Activated CD4-positive, alpha-beta memory T cell treated with anti-CD3 and anti-CD28 coated beads for 36 hours (primary cell): ENCODE results near the gene NOD2. TPM values are rescaled to one million over a fixed set of nuclear protein-coding genes. Genes with fewer than 3 reads are reported as not detected.

Experiments
- CTCF ChIA-PET: fragments of 350-600 bp; sonication (Branson Sonifier 250); formaldehyde crosslinking; loops from one replicate; lab custom pipeline; 2021; ENCODE audit warnings: antibody characterized with exemption, inconsistent platforms; lab: Charles Lee
- POLR2A ChIA-PET: fragments of 350-600 bp; sonication (Branson Sonifier 250); formaldehyde crosslinking; loops from one replicate; lab custom pipeline; 2021; ENCODE audit warnings: antibody characterized with exemption; lab: Charles Lee
- DNase-seq: peaks from one replicate; pipeline ENCODE4 v3.0.0-alpha.2; 2020
- H3K27ac Mint-ChIP-seq: one replicate; pipeline ENCODE4 v1.8.0; 2021; ENCODE audit warnings: mixed read lengths
- H3K27me3 Mint-ChIP-seq: one replicate; pipeline ENCODE4 v1.8.0; 2021; ENCODE audit warnings: mixed read lengths
- H3K36me3 Mint-ChIP-seq: one replicate; pipeline ENCODE4 v1.8.0; 2021; ENCODE audit warnings: mixed read lengths
- H3K4me1 Mint-ChIP-seq: one replicate; pipeline ENCODE4 v1.8.0; 2021; ENCODE audit warnings: low read depth, mixed read lengths
- H3K4me3 Mint-ChIP-seq: one replicate; pipeline ENCODE4 v1.8.0; 2021; ENCODE audit warnings: mild to moderate bottlenecking, mixed read lengths
- H3K9me3 Mint-ChIP-seq: one replicate; pipeline ENCODE4 v1.8.0; 2021; ENCODE audit warnings: mixed read lengths
- intact Hi-C: fragments of 100-400 bp; cut with micrococcal nuclease; formaldehyde crosslinking; loops from one replicate; pipeline ENCODE4 v1.15.1; 2023
- total RNA-seq, 2 experiments: library from RNA; stranded (reverse); gene quantifications; one replicate each; pipeline ENCODE4 v1.2.3, GENCODE V29; 2021

NOD2 gene
- total RNA-seq, result 10 to 100 TPM; 17.9 to 18.7 TPM

GRCh38 chr16:50692999-50693781 lies at the start of gene NOD2:
NOD2 (plus strand) TSS chr16:50693606; CDS start chr16:50699496, 5,890 bp downstream.
- DNase-seq, result peak; percentile 51
- peak within 1 kb of the TSS; percentile 81 for H3K27ac Mint-ChIP-seq
- peak within 1 kb of the TSS; percentile 87 for H3K4me3 Mint-ChIP-seq
- H3K27me3 Mint-ChIP-seq, result no peaks in the 10 kb centered on the region
- intact Hi-C loops, result no loop called here
- peaks cover 14% of the 10 kb centered on the region for H3K36me3 Mint-ChIP-seq
- H3K9me3 Mint-ChIP-seq, result no peaks in the 10 kb centered on the region
- CTCF ChIA-PET, result interaction anchor here (1.4 to 3.9 kb wide), 5 partner anchors 9 to 113 kb away, joined by 4 to 14 read pairs (median 9); partner anchors contain the start of gene SNX20
- peaks cover 65% of the 10 kb centered on the region for H3K4me1 Mint-ChIP-seq
- POLR2A ChIA-PET, result interaction anchor here (2.2 to 7.9 kb wide), 2 partner anchors 11 to 54 kb away, joined by 8 to 123 read pairs; partner anchors contain the start of gene SNX20

- POLR2A ChIA-PET, result no interaction called here
- CTCF ChIA-PET, result interaction anchor here (0.9 to 1.6 kb wide), 5 partner anchors 20 to 314 kb away, joined by 3 to 6 read pairs (median 3); partner anchors contain the start of gene BRD7
- DNase-seq, result no peak
- no peaks in the 10 kb centered on the region for H3K27me3 Mint-ChIP-seq
- intact Hi-C loops, result loop anchor here (5.0 kb wide), 1 partner anchor 97 kb away; the partner anchor contains the start of gene NKD1
- H3K9me3 Mint-ChIP-seq, result no peaks in the 10 kb centered on the region
- no peaks in the 10 kb centered on the region for H3K36me3 Mint-ChIP-seq
- H3K4me1 Mint-ChIP-seq, result peaks cover 4% of the 10 kb centered on the region
- H3K4me3 Mint-ChIP-seq, result no peak overlapping the region
- H3K27ac Mint-ChIP-seq, result no peak overlapping the region
Observed at GRCh38 chr16:50644245-50644644, 49.2 kb upstream of the NOD2 start.

GRCh38 chr16:50644729-50645128 lies 48.7 kb upstream of the NOD2 start:
- ChIA-PET POLR2A (no interaction called here), CTCF (interaction anchor here (0.6 to 1.6 kb wide), 9 partner anchors 17 to 619 kb away, joined by 3 to 6 read pairs (median 3); partner anchors contain the start of genes BRD7, CNEP1R1 and NKD1)
- Mint-ChIP-seq H3K27ac (no peak overlapping the region), H3K4me1 (peaks cover 4% of the 10 kb centered on the region), H3K9me3 (no peaks in the 10 kb centered on the region), H3K27me3 (no peaks in the 10 kb centered on the region), H3K4me3 (no peak overlapping the region), H3K36me3 (no peaks in the 10 kb centered on the region)
- DNase-seq, result peak; percentile 59
- intact Hi-C loops, result loop anchor here (5.0 kb wide), 1 partner anchor 97 kb away; the partner anchor contains the start of gene NKD1

- Mint-ChIP-seq H3K27me3 (no peaks in the 10 kb centered on the region), H3K36me3 (no peaks in the 10 kb centered on the region), H3K4me3 (no peak overlapping the region), H3K27ac (no peak overlapping the region), H3K9me3 (no peaks in the 10 kb centered on the region), H3K4me1 (peaks cover 4% of the 10 kb centered on the region)
- ChIA-PET POLR2A (no interaction called here), CTCF (interaction anchor here (0.9 to 1.6 kb wide), 3 partner anchors 21 to 319 kb away, joined by 3 to 5 read pairs (median 4); partner anchors contain the start of gene NKD1)
- no peak for DNase-seq
- intact Hi-C loops, result no loop called here
Observed at GRCh38 chr16:50645563-50646220, 47.7 kb upstream of the NOD2 start.

- Mint-ChIP-seq H3K9me3 (no peaks in the 10 kb centered on the region), H3K4me1 (peaks cover 4% of the 10 kb centered on the region), H3K27ac (no peak overlapping the region)
Observed at GRCh38 chr16:50646345-50646744, 47.1 kb upstream of the NOD2 start.

GRCh38 chr16:50651835-50652438 lies 41.5 kb upstream of the NOD2 start:
- H3K27me3 Mint-ChIP-seq, result no peaks in the 10 kb centered on the region
- no peaks in the 10 kb centered on the region for H3K36me3 Mint-ChIP-seq
- DNase-seq, result no peak
- H3K4me3 Mint-ChIP-seq, result no peak overlapping the region
- no peak overlapping the region for H3K27ac Mint-ChIP-seq
- H3K9me3 Mint-ChIP-seq, result no peaks in the 10 kb centered on the region
- intact Hi-C loops, result no loop called here
- POLR2A ChIA-PET, result no interaction called here
- no peaks in the 10 kb centered on the region for H3K4me1 Mint-ChIP-seq
- CTCF ChIA-PET, result interaction anchor here (1.0 to 8.1 kb wide), 3 partner anchors 10 to 20 kb away, joined by 3 to 48 read pairs (median 4); no protein-coding TSS in a partner anchor

More at GRCh38 chr16:50646345-50646744, 47.1 kb upstream of the NOD2 start:
- no peak for DNase-seq
- ChIA-PET POLR2A (no interaction called here), CTCF (interaction anchor here (1.6 kb wide), 1 partner anchor 160 kb away, joined by 4 read pairs; no protein-coding TSS in a partner anchor)
- intact Hi-C loops, result no loop called here
- H3K4me3 Mint-ChIP-seq, result no peak overlapping the region
- no peaks in the 10 kb centered on the region for H3K27me3 Mint-ChIP-seq
- H3K36me3 Mint-ChIP-seq, result no peaks in the 10 kb centered on the region

- Mint-ChIP-seq H3K9me3 (no peaks in the 10 kb centered on the region), H3K36me3 (no peaks in the 10 kb centered on the region), H3K27me3 (no peaks in the 10 kb centered on the region), H3K4me3 (no peak overlapping the region), H3K4me1 (no peaks in the 10 kb centered on the region), H3K27ac (no peak overlapping the region)
- POLR2A ChIA-PET, result no interaction called here
- no peak for DNase-seq
- CTCF ChIA-PET, result interaction anchor here (0.7 to 8.1 kb wide), 4 partner anchors 14 to 154 kb away, joined by 3 to 48 read pairs (median 4); no protein-coding TSS in a partner anchor
- intact Hi-C loops, result no loop called here
Observed at GRCh38 chr16:50652836-50653425, 40.5 kb upstream of the NOD2 start.

- ChIA-PET POLR2A (no interaction called here), CTCF (interaction anchor here (0.7 to 8.1 kb wide), 4 partner anchors 13 to 153 kb away, joined by 3 to 48 read pairs (median 4); no protein-coding TSS in a partner anchor)
- intact Hi-C loops, result no loop called here
- Mint-ChIP-seq H3K27me3 (no peaks in the 10 kb centered on the region), H3K27ac (no peak overlapping the region), H3K4me3 (no peak overlapping the region), H3K36me3 (no peaks in the 10 kb centered on the region), H3K9me3 (no peaks in the 10 kb centered on the region), H3K4me1 (no peaks in the 10 kb centered on the region)
- no peak for DNase-seq
Observed at GRCh38 chr16:50653633-50654519, 39.5 kb upstream of the NOD2 start.

GRCh38 chr16:50655558-50656055 lies 37.8 kb upstream of the NOD2 start:
- ChIA-PET POLR2A (no interaction called here), CTCF (interaction anchor here (8.1 kb wide), 1 partner anchor 11 kb away, joined by 48 read pairs; no protein-coding TSS in a partner anchor)
- Mint-ChIP-seq H3K36me3 (no peaks in the 10 kb centered on the region), H3K9me3 (no peaks in the 10 kb centered on the region), H3K4me1 (no peaks in the 10 kb centered on the region), H3K27me3 (no peaks in the 10 kb centered on the region), H3K4me3 (no peak overlapping the region), H3K27ac (no peak overlapping the region)
- intact Hi-C loops, result no loop called here
- no peak for DNase-seq

- Mint-ChIP-seq H3K27me3 (no peaks in the 10 kb centered on the region), H3K4me1 (no peaks in the 10 kb centered on the region), H3K9me3 (peaks cover 2% of the 10 kb centered on the region), H3K4me3 (no peak overlapping the region), H3K36me3 (no peaks in the 10 kb centered on the region), H3K27ac (no peak overlapping the region)
- POLR2A ChIA-PET, result interaction anchor here (0.6 kb wide), 1 partner anchor 100 kb away, joined by 3 read pairs; no protein-coding TSS in a partner anchor
- CTCF ChIA-PET, result interaction anchor here (0.5 to 8.1 kb wide), 3 partner anchors 10 to 149 kb away, joined by 3 to 48 read pairs (median 3); no protein-coding TSS in a partner anchor
- intact Hi-C loops, result no loop called here
- no peak for DNase-seq
Observed at GRCh38 chr16:50657241-50657640, 36.2 kb upstream of the NOD2 start.
